ENCODE measurements around the gene FBN2.

FBN2 gene

DNA sequence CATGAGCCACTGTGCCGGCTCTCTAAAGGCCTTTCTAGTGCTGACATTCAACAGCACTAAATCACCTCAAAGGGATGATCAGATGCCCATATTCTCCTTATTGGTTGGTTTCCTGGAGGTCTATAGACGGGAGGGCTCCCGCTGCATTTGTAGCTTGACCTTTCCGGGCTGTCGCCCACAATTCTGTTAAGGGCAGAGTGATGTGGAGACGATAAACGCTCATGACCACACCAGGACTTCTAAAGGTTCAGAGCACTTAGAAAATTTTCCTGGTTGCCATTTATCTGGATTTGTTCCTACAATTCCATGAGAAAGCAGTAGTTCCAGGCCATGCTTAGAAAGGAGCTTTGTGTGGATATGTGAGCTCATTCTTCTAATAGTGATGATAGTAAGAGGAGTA is 284.2 kb downstream of the FBN2 start:
- Histone ChIP-seq H3K4me3 (ENCODE audit: low read length) (no peak overlapping the region), H3K9ac (ENCODE audit: low read depth, low read length) (no peak overlapping the region), H3K27ac (ENCODE audit: low read depth, low read length) (no peak overlapping the region), H3K4me1 (ENCODE audit: insufficient read depth, low read length) (no peaks in the 10 kb centered on the region), H3K9me3 (ENCODE audit: insufficient read depth, low read depth, low read length) (no peaks in the 10 kb centered on the region), H3K27me3 (ENCODE audit: insufficient read depth, low read length) (no peaks in the 10 kb centered on the region), H3K36me3 (ENCODE audit: insufficient read depth, low read length) (peaks cover 9% of the 10 kb centered on the region; the same call in 1 of the 2 replicates)
- WGBS = 95% methylated on average over 7 of the region's 7 CpGs

- Histone ChIP-seq H3K4me1 (ENCODE audit: insufficient read depth, low read length) (no peaks in the 10 kb centered on the region), H3K27me3 (ENCODE audit: insufficient read depth, low read length) (no peaks in the 10 kb centered on the region), H3K9ac (ENCODE audit: low read depth, low read length) (no peak overlapping the region), H3K27ac (ENCODE audit: low read depth, low read length) (no peak overlapping the region), H3K36me3 (ENCODE audit: insufficient read depth, low read length) (peaks cover 3% of the 10 kb centered on the region; the same call in 1 of the 2 replicates), H3K9me3 (ENCODE audit: insufficient read depth, low read depth, low read length) (no peaks in the 10 kb centered on the region), H3K4me3 (ENCODE audit: low read length) (no peak overlapping the region)
- 95% methylated on average over 5 of the region's 5 CpGs for WGBS
Measured at GRCh38 chr5:128253161-128253560, 284.9 kb downstream of the FBN2 start.

GRCh38 chr5:128252756-128253155 is 285.3 kb downstream of the FBN2 start:
- Histone ChIP-seq H3K4me3 (ENCODE audit: low read length) (no peak overlapping the region), H3K36me3 (ENCODE audit: insufficient read depth, low read length) (no peaks in the 10 kb centered on the region), H3K27me3 (ENCODE audit: insufficient read depth, low read length) (no peaks in the 10 kb centered on the region), H3K9ac (ENCODE audit: low read depth, low read length) (no peak overlapping the region), H3K9me3 (ENCODE audit: insufficient read depth, low read depth, low read length) (no peaks in the 10 kb centered on the region), H3K27ac (ENCODE audit: low read depth, low read length) (no peak overlapping the region), H3K4me1 (ENCODE audit: insufficient read depth, low read length) (no peaks in the 10 kb centered on the region)
- WGBS = 98% methylated on average over 2 of the region's 2 CpGs

DNA sequence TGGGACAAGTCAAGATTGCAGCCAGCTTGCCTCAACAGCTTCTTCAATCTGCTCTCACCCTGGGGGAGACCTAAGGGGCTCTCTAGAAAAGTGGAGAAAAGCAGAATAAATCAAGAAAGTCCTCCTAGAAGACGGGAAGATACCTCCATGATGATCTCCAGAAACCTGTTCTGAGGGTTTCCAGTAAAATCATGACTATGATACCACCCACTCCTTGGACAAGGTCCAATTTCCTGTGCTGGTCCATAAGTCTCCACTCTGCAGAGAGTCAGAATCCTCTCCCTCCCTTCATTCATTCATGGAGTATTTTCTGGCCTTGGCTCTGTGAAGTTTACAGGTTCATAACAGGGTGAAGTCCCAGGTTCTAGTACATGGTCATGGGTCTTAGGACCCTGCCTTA is 285.8 kb downstream of the FBN2 start:
- Histone ChIP-seq H3K27me3 (ENCODE audit: insufficient read depth, low read length) (no peaks in the 10 kb centered on the region), H3K27ac (ENCODE audit: low read depth, low read length) (no peak overlapping the region), H3K4me3 (ENCODE audit: low read length) (no peak overlapping the region), H3K4me1 (ENCODE audit: insufficient read depth, low read length) (no peaks in the 10 kb centered on the region), H3K9ac (ENCODE audit: low read depth, low read length) (no peak overlapping the region), H3K36me3 (ENCODE audit: insufficient read depth, low read length) (no peaks in the 10 kb centered on the region), H3K9me3 (ENCODE audit: insufficient read depth, low read depth, low read length) (no peaks in the 10 kb centered on the region)
- WGBS = 92% methylated on average over 1 of the region's 1 CpG

DNA sequence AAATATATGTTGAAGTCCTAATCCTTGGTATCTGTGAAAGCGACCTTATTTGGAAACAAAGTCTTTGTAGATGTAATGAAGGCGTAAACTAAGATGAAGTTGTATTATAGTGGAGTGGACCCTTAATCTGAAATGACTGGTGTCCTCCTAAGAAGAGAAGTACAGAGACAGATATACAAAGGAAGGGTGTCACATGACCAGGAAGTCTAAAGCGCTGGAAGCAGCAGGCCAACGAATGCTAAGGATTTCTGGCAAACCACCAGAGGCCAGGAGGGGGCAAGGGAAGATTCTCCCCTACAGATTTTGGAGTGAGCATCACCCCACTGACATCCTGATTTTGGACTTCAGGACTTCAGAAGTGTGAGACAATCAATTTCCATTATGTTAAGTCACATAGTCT is 292.1 kb downstream of the FBN2 start:
- Histone ChIP-seq H3K4me1 (ENCODE audit: insufficient read depth, low read length) (no peaks in the 10 kb centered on the region), H3K27me3 (ENCODE audit: insufficient read depth, low read length) (no peaks in the 10 kb centered on the region), H3K27ac (ENCODE audit: low read depth, low read length) (no peak overlapping the region), H3K9me3 (ENCODE audit: insufficient read depth, low read depth, low read length) (no peaks in the 10 kb centered on the region), H3K36me3 (ENCODE audit: insufficient read depth, low read length) (no peaks in the 10 kb centered on the region), H3K9ac (ENCODE audit: low read depth, low read length) (no peak overlapping the region), H3K4me3 (ENCODE audit: low read length) (no peak overlapping the region)
- WGBS = 89% methylated on average over 4 of the region's 4 CpGs

DNA sequence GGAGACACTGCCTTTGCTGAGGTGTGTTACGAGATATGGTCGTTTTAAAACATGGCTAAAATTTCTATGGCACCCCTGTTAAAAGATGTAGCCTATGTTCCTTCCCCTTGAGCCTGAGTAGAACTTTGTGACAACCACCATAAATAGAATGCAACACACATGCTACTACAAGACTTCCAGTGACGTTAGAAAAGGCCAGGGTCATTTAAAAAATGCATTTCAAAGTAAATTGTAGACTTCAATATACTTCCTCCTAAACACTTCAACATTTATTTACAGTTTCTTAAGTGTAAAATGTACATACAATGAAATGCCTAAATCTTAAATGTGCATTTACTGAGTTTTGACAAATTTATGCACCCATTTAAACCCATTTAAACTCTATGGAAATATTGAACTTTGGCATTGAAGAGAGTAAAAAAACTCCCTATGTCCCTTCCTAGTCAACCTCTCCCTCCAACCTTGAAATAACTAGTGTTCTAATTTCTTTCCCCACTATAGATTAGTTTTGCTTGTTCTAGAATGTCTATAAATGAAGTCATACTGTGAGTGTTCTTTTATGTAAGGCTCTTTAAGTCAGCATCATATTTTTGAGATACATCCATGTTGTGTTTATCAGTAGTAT is 294.0 kb downstream of the FBN2 start:
- H3K27ac ChIP-seq (ENCODE audit: low read depth, low read length) = no peak overlapping the region
- whole genome bisulfite sequencing = 92% methylated on average over 3 of the region's 3 CpGs
- no peak overlapping the region for H3K4me3 ChIP-seq (ENCODE audit: low read length)
- H3K9me3 ChIP-seq (ENCODE audit: insufficient read depth, low read depth, low read length) = no peaks in the 10 kb centered on the region
- H3K36me3 ChIP-seq (ENCODE audit: insufficient read depth, low read length) = no peaks in the 10 kb centered on the region
- H3K27me3 ChIP-seq (ENCODE audit: insufficient read depth, low read length) = no peaks in the 10 kb centered on the region
- no peaks in the 10 kb centered on the region for H3K4me1 ChIP-seq (ENCODE audit: insufficient read depth, low read length)
- H3K9ac ChIP-seq (ENCODE audit: low read depth, low read length) = no peak overlapping the region

DNA sequence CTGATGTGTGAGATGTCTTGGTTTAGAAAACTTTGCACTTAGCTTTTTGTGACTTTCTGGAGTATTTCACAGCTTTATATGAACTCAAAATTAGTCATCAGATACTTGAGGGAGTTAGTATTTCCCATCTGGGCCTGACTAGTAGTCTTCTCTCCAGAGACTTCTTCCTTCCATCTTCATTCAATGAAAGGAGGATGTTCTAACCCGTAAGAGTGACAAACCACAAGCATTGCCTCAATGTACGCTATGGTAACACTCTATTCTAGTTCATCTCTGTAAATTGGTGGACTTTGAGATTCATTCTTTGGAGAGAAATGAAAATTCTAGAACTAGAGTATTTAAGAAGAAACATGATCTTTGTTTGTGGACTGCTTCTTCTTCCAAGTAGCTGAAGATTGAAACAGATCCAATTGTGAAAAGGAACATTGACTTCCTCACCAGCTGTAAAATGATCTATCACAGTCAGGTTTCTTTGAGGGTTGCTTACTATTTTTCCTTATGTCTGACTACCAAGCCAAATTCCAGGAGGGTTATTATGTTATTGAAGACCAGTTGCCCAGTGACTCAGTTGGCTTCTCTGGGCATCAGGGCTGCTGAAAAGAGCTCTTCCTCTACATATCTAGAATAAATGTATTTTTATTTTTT is 296.9 kb downstream of the FBN2 start:
- no peak overlapping the region for H3K27ac ChIP-seq (ENCODE audit: low read depth, low read length)
- peaks cover 7% of the 10 kb centered on the region; the same call in 1 of the 2 replicates for H3K4me1 ChIP-seq (ENCODE audit: insufficient read depth, low read length)
- H3K36me3 ChIP-seq (ENCODE audit: insufficient read depth, low read length) = no peaks in the 10 kb centered on the region
- WGBS = 93% methylated on average over 2 of the region's 2 CpGs
- no peaks in the 10 kb centered on the region for H3K9me3 ChIP-seq (ENCODE audit: insufficient read depth, low read depth, low read length)
- H3K9ac ChIP-seq (ENCODE audit: low read depth, low read length) = no peak overlapping the region
- no peaks in the 10 kb centered on the region for H3K27me3 ChIP-seq (ENCODE audit: insufficient read depth, low read length)
- H3K4me3 ChIP-seq (ENCODE audit: low read length) = no peak overlapping the region

GRCh38 chr5:128237546-128237945 is 300.5 kb downstream of the FBN2 start:
- Histone ChIP-seq H3K4me1 (ENCODE audit: insufficient read depth, low read length) (peaks cover 10% of the 10 kb centered on the region), H3K4me3 (ENCODE audit: low read length) (no peak overlapping the region), H3K27ac (ENCODE audit: low read depth, low read length) (no peak overlapping the region), H3K36me3 (ENCODE audit: insufficient read depth, low read length) (no peaks in the 10 kb centered on the region), H3K27me3 (ENCODE audit: insufficient read depth, low read length) (no peaks in the 10 kb centered on the region), H3K9me3 (ENCODE audit: insufficient read depth, low read depth, low read length) (no peaks in the 10 kb centered on the region), H3K9ac (ENCODE audit: low read depth, low read length) (no peak overlapping the region)
- WGBS = 96% methylated on average over 8 of the region's 8 CpGs

- no peaks in the 10 kb centered on the region for H3K9me3 ChIP-seq (ENCODE audit: insufficient read depth, low read depth, low read length)
- no peaks in the 10 kb centered on the region for H3K27me3 ChIP-seq (ENCODE audit: insufficient read depth, low read length)
- H3K36me3 ChIP-seq (ENCODE audit: insufficient read depth, low read length) = no peaks in the 10 kb centered on the region
- no peak overlapping the region for H3K4me3 ChIP-seq (ENCODE audit: low read length)
- no peak overlapping the region for H3K27ac ChIP-seq (ENCODE audit: low read depth, low read length)
- 96% methylated on average over 1 of the region's 2 CpGs for WGBS
- no peak overlapping the region for H3K9ac ChIP-seq (ENCODE audit: low read depth, low read length)
- peaks cover 10% of the 10 kb centered on the region for H3K4me1 ChIP-seq (ENCODE audit: insufficient read depth, low read length)
Measured at GRCh38 chr5:128237000-128237399, 301.0 kb downstream of the FBN2 start.

GRCh38 chr5:128236334-128236733 is 301.7 kb downstream of the FBN2 start:
- 95% methylated on average over 6 of the region's 7 CpGs for WGBS
- Histone ChIP-seq H3K4me1 (ENCODE audit: insufficient read depth, low read length) (peaks cover 10% of the 10 kb centered on the region), H3K36me3 (ENCODE audit: insufficient read depth, low read length) (no peaks in the 10 kb centered on the region), H3K4me3 (ENCODE audit: low read length) (no peak overlapping the region), H3K9me3 (ENCODE audit: insufficient read depth, low read depth, low read length) (no peaks in the 10 kb centered on the region), H3K27me3 (ENCODE audit: insufficient read depth, low read length) (no peaks in the 10 kb centered on the region), H3K9ac (ENCODE audit: low read depth, low read length) (no peak overlapping the region), H3K27ac (ENCODE audit: low read depth, low read length) (no peak overlapping the region)

- no peak overlapping the region for H3K4me3 ChIP-seq (ENCODE audit: low read length)
- H3K27me3 ChIP-seq (ENCODE audit: insufficient read depth, low read length) = no peaks in the 10 kb centered on the region
- 83% methylated on average over 7 of the region's 7 CpGs for WGBS
- no peaks in the 10 kb centered on the region for H3K9me3 ChIP-seq (ENCODE audit: insufficient read depth, low read depth, low read length)
- no peaks in the 10 kb centered on the region for H3K36me3 ChIP-seq (ENCODE audit: insufficient read depth, low read length)
- peaks cover 10% of the 10 kb centered on the region for H3K4me1 ChIP-seq (ENCODE audit: insufficient read depth, low read length)
- no peak overlapping the region for H3K9ac ChIP-seq (ENCODE audit: low read depth, low read length)
- H3K27ac ChIP-seq (ENCODE audit: low read depth, low read length) = no peak overlapping the region
Measured at GRCh38 chr5:128234928-128235641, 303.0 kb downstream of the FBN2 start.
